Fibroblast of skin of back (primary cell): ENCODE data around the gene HGF. TPM values are rescaled to one million over a fixed set of nuclear protein-coding genes. Genes with fewer than 3 reads are reported as not detected.
"Not testable (repeated sequence)": the region's sequence is repeated elsewhere in the genome, so short reads cannot be mapped to it uniquely, and the experiment has no call there.

Experiments
- DNase-seq: peaks from one replicate; pipeline ENCODE4 v3.0.0-alpha.2; 2013
- polyA plus RNA-seq, 2 experiments: library from polyadenylated mRNA; unstranded; fragments of 120-200 nt; gene quantifications; one replicate each; pipeline ENCODE4 v1.2.1, GENCODE V29; 2013; ENCODE audit not compliant: insufficient read length in 2 of 2

Gene HGF
- 0.18 TPM for polyA plus RNA-seq (2013, experiment 1 of 2; ENCODE audit: insufficient read length)
- polyA plus RNA-seq (2013, experiment 2 of 2; ENCODE audit: insufficient read length) = 0.88 TPM

DNA sequence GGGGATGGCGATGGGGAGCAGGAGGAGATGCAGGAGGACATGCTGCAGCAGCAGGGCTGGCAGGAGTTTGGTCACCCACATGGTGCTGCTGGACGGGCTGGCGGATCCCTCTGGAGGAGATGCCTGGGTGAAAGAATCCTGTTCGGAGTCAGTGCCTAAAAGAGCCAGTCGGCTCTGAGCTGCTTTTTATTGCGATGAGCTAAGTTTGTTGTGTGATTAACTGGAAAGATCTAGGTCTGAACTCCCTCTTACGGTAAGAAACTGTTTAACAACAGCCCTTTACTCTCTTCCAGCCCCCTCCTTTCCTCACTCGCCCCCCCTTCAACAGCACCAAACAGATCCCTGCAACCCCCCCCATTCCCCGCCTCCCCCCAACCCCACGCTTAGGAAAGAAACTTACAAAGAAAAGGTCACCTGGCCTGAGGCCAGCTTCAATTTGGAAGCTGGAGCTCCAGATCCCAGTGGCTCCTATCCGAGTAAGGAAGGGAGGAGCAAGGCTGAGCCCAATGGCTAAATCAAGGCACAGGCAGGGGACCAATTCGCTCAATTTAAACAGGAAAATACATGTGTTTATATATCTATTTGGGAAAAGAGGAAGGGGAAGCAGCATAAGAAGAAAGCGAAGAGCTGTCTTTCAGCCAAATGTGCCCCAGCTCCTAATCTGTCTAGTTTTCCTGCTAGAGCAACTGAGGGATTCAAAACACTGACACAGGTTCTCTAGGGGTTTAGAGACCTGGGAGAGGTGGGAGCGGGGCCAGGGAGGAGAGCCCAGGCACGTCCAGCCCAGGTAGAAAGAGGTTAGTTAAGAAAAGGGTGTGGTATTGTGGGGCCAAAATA, at the start of gene HGF:
TSS of gene HGF (minus strand) at position 157 of the 837 bp plus-strand sequence. CDS start at position 81, 76 bp downstream.
- DNase-seq = peak; percentile 18

DNA sequence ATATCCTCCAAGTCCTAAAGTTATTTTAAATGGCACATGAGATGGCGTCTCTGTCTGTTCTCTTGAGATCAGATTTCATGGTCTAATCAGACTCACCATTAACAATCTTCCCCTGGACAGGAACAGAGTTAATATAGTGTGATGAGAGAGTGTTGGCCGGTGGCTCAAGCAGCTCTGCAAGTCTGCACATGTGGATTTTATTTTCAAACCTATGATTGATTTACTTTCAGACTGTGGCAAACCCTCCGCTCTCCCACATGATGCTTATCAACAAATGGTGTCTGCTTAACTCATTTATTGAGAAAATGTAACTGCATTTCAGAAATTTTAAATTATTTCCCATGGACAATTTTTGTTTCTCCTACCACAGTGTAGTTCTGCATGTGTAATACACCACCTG, 46.5 kb upstream of the HGF start:
- DNase-seq = no peak

DNA sequence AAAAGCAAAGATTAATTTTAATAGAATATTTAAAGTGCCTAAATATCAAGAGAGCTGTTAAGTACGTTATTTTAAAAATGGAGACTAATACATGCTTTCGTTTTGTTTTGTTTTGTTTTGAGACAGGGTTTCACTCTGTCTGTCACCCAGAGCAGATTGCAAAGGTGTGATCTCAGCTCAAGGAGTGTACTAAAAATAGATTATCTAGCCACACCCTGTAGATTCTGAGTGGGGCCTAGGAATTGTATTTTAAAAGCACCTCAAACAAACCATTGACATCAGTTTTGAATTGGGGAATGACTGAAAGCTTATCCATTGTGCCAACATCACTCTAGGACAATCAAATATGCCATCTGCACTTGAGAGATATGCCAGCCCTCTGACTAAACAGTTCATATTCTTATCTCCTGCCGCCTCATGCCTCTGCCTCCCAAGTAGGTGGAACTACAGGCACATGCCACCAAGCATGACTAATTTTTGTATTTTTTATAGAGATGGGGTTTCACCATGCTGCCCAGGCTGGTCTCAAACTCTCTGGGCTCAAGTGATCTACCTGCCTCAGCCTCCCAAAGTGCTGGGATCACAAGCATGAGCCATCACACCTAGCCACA, 43.1 kb upstream of the HGF start:
- DNase-seq = not testable (repeated sequence)

DNA sequence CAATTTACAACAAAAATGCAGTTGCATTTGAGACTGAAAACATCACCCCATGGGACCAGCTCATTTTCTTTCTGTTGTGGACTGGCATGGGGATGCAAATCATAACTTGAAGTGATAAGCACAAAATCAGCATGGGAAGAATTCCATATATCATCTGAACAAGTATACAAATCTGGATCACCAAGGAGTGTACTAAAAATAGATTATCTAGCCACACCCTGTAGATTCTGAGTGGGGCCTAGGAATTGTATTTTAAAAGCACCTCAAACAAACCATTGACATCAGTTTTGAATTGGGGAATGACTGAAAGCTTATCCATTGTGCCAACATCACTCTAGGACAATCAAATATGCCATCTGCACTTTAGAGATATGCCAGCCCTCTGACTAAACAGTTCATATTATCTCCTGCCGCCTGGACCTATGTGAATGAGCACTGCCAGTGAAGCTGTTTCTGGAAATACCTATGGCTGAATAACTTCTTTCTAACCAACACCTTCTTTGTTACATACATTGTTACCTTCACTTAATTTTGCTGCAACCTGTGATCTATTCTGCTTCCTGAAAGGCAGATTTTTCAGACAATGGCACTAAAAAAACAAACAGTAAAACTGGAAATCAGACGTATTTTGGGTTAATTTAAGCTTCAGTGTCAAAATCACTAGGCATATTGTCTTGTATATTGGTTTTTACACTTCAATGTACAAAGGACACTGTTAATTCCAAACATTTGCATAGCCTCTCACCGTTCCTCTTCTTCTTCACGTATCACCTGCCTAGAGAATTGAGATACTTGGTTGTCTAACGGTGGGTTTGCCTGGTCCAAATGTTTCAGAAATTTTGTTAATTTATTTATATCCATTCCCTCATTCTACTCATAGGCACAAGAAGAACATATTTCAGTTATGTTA, 42.4 kb upstream of the HGF start:
- DNase-seq = no peak

DNA sequence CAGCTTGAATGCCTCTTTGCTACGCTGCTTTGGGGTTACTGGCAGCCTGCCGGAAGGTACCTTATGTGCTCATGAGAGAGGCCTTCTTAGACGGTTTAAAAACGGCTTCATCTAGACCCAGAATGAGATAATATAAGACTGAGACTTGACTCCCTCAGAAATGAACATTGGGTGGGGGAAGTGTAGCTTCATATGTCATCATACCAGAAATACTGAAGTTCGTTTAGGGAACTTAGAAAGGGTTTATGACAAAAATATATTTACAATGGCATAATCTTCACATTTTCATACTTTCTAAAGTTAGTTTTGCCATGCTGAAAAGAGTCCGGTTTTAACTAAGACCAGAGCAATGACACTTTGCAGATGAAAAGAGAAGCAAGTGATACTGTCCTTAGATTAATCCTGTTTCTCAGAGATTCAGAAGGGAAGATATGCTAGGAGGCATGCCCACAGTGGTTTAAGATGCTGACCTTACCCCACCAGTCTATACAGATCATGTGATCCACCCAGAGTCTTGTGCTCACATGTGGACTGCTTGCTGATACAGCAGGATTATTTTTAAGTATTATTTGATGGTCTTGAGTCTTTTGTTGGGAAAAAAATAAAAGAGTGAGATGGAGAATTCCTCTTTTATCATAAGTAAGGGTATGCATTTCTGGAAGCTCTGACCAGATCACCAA, 40.8 kb upstream of the HGF start:
- no peak for DNase-seq

DNA sequence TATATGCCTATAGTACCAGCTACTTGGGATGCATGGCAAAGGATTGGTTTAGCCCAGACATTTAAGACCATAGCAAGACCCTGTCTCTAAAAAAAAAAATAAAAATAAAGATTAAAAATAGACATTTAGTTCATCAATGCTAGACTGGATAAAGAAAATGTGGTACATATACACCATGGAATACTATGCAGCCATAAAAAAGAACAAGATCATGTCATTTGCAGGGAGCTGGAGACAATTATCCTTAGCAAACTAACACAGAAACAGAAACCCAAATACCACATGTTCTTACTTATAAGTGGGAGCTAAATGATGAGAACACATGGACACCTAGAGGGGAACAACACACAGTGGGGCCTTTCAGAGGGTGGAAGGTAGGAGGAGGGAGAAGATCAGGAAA, 38.5 kb upstream of the HGF start:
- DNase-seq = not testable (repeated sequence)

DNA sequence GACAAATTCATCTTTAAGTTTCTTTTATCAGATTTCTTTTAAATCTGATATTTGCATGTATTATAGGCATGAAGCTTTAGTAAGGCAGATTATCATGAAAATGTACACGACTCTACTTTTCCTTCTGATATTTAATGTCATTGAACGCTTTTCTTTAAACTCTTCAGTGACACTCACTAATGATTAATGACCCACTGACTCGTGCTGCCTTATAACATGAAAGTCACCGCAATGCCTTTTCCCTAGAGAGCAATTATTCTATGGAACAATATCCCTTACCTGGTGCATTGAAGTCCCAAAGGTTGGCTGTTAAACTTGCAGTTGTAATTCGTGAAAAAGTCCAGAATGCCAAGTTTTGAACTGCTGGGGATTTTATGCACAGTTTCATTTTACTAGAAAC, 33.4 kb upstream of the HGF start:
- no peak for DNase-seq

DNA sequence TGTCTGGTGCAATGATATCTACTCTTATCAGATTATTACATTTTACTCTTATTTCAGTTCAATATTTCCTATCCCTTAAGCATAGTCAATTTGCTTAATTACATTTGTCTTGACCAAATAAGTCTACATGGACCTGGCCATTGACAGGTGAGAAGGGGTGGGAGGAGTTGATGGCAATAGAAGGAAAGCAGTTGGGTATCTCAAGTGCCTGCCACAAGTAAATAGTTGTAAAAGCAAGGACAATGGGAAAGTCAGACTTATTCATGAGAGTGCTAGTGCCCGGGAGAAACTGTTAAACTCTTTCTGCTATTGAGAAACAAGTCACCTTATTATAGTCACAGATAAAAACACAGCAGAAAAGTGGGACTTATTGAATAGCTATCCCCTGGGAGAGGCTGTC, 32.4 kb upstream of the HGF start:
- DNase-seq = no peak

DNA sequence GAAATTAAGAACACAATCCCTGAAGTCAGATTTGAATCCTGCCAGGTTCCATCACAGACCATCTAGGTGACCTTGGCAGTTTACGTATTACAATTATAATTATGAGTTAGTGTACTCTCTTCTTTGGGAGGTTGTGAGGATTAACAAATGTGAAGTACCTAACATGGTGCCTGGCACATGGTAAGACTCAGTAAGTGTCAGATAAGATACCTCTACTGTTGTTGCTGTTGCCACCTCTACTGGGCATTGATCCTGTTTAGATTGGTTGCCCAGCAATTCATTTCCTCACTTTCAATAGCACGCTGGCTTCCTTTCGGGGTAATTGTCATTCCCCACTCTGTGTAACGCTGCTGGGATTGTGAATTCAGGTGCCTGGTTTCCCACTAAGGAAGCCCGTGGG, 31.7 kb upstream of the HGF start:
- no peak for DNase-seq

DNA sequence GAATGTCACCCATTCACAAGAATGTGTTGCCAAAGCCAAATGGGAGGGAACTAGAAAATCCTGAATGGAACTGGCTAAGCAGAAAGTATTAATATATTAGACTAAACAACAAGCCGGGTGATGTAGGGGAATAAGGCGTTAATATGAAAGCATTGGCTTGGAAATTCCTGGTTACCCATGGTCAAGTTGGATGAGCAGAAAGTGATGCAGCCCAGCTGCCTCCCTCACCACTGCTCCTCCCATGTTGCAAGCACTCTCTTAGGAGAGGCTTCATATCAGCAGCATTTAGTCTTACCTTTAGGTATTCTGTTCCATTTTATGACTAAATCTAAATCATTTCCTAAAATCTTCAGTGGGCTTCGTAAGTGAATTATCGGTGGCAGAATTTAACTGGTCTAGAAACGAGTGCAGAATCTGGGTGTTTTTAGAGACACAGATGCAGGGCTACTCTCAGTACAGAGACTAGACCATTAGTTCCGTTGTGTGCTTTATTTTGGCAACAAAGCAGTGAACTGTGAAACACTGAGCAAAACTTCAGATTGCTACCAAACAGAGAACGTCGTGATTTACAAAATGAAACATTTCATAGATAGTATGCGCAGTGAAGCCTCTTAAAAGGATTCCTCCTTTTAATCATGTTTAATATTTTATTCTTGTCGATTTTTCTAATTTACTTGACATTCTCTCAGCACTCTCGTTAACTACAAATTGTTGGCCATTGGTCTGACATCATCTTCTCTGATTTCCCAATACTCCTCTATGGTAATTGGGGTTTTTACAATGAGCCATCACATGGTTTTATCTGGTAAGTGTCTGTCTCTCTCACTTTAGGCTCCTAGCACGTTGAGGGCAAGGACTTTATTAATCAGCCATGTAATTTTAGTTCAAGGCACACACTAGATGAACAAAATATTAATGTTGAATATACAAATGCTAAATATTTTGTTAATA, 22.0 kb upstream of the HGF start:
- no peak for DNase-seq

DNA sequence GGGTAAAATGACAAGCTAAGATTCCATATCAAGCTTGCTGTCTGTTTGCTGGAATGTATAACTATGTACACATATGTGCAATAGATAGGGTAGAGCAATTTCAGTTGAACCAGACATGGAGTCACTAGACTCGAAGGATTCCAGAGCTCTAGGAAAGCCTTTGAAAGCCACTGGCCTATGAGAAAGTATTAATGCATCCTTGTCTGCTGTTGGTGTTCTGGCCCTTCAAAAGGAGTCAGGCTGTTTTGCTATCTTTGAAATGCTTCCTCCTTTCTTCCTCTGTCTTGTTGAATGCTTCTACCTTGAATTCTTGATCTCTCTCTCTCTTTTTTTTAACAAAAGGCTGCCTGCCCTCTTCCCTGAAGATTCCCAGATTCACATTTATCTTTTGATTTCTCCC, 20.8 kb upstream of the HGF start:
- no peak for DNase-seq

DNA sequence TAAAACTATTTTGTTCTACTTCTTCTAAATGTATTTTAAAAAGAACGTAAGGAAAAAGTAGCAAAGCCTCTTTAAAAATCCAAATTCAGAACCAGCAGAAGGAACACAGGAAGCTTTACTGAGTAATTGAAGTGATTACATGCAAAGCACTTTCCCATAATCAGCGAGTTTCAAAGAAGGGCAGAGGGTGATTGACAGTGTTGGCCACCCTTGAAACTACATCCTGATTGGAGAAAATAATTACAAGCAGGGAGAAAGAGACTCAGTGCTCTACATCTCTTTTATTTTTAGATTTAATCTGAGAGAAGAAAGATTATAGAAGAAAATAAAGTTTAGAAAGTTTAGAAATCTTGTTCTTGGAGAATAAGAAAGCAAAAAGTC, 20.3 kb upstream of the HGF start:
- DNase-seq = no peak

DNA sequence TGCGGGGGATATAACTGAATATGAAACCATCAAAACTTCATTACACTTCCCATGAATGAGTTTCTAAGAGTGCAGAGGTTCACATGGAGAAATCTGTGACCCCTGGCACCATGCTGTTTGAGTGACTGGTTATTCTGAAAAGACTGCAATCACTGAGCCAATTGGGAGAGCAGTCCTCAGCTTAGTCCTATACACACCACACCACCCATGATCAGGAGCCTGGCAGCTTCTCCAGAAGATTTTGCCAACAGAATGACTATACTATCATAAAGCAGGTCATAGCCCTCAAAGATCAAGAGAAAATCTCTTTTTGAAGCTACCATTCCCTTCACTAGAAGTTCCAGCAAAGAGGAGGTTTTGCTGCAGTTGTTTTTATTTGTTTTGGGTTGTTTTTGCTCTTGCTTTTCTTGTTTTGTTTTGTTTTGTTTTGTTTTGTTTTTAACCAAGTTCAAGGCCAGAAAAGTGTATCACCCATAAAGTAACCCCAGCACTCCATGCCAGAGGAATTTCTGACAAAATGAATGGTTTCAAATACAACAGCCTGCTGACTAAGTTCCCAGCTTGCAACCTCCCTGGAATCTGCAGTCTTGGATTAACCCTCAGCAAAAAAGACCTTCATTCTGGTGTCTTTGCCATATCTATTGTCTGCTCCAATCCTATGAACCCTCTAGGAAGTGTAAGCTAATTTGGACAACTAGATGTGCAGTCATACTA, 19.7 kb upstream of the HGF start:
- no peak for DNase-seq

DNA sequence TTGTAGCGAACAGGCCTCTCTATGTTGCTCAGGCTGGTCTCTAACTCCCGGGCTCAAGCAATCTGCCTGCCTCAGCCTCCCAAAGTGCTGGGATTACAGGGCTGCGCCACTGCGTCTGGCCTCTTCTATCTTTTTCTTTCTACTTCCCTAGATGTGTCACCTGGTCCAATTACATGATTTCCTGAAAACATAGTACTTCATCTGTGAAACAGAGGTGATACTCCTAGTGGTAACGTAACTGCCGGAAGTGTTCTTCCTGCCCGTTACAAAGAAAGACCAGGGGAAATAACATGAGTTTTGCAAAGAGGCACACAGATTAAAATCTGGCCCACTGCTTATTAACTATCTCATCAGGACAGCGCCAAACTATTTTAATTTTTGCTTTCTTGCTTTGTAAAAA, 18.4 kb upstream of the HGF start:
- DNase-seq = no peak

DNA sequence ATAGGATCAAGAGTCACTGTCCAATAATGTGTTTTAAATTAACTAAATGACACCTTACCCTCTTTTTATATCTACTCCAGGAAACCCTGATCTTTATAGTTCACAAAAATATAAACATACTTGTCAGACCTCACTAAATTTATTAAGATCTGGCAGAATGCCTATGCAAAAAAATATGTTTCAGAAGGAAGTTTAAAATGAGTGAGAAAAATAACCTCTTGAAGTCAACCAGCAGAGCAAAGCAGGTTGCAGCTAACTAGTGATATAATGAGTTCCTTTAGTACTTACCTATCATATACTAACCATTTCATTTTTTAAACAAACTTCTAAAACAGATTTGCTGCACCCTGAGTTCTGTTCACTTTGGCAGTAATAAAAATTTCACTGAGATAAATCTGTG, 14.0 kb upstream of the HGF start:
- DNase-seq = no peak

DNA sequence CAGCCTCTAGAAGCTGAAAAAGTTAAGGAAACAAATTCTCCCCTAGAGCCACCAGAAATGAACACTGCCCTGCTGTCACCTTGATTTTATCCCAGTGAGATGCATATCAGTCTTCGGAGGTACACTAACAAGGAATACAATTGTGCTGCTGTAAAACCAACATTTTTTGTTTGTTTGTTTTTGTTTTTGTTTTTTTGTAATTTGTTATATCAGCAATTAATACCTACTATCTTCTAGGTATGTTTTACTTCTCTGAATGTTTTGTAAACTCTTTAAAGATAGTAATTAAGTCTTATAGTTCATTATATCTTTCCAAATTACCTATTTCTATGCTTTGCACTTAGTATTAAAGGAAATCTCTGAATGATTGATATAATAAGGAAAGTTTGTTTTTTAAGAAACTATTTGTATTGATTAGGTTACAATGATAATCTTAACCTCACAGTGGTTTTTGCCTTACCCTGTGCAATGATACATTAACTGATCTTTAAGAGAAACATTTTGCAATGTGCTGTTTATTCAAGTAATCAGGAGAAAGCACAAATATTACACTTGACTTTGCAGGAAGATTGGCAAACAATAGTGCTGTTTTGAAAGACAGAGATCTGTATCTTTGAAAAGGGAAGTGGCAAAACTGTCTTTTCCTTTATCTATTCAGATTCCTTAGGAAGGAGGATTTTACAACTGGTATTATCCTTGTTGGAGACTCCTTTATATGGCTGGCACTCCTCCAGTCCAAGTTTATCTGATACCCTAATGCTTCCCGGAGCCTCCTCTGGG, 11.3 kb upstream of the HGF start:
- DNase-seq = no peak

DNA sequence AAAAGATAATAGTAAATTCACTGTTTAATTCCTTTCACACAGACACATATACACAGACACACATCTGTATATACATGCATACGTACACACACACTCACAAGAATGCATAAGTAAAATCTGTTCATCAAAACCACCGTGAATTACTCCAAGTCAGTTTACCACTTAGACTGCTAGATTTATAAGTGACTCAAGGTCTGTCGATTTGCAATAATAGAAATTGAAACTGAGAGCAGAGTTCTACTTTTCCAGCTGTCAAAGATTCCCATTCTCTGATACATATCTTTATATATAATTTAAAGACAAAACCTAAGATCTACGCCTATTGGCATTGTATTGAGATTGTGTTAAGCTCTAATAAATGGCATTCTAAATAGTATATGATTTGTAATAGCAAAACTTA, 9.9 kb upstream of the HGF start:
- no peak for DNase-seq

DNA sequence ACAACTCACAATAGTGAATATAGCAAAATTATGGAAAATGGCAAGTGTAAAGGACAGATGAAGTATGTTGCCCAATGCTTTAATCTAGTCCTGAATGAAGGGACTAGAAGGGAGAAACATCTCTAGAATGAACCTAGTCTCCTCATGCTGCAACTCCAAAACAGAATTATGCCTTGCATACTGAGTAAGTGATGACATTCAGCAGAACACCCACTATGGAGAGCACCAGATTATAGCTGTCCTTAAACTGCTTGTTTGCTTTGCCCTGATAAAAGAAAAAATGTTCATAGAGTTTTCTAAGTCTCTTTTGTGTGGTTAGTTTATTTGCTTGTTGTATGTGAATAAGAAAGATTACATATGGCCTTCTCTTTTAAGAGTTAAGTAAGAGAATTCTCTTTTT, 7.8 kb upstream of the HGF start:
- DNase-seq = no peak

DNA sequence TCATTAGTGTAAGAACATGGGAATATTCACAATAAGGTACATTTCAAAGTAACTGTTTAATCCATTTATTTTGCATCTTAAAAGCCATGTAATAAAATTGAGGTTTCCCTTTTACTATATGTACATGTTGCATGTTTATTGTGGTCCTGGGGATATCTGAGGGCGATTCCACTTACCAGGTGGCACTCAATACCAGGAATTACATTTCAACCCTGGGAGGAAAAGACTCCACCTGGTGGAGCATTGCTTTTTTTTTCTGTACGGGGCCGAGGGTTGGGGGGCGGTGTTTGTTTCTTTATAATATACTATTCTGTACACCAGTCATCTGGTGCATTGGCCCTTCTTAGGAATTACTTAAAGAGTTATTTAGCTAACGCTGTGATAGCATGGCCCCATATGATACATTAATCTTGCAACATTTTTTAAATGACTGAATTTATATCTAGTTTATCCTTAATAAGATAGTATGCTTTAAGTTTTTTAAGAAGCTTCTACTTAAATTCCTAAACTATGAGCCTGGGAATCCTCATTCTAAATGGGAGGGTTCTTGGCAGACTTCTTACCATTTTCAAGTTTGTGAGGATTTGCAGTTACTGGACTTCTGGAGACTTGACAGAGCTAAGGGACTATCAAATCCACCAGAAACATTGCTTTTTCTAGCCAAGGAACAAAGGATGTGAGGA, 7.2 kb upstream of the HGF start:
- DNase-seq = no peak
